Suprapubic skin (tissue), 3 donors: Measurements from ENCODE around the gene ANTXR1.

ENCODE experiments used
- POLR2A ChIP-seq, 2 donors: fragments of 450-650 bp; IDR thresholded peaks; one replicate each; pipeline ENCODE4 v1.6.1; 2017; ENCODE audit warnings: antibody characterized with exemption in 2 of 2, mild to moderate bottlenecking in 2 of 2, moderate library complexity in 2 of 2
- TF ChIP-seq, protein P1 (sequence below), 2 donors: fragments of 200-600 bp in 1 of 2; fragments of 450-650 bp in 1 of 2; sonication (generic) in 1 of 2; IDR thresholded peaks; one replicate each; pipeline ENCODE4 v1.5.1; 2016 to 2019; ENCODE audit warnings: antibody characterized with exemption in 2 of 2, mild to moderate bottlenecking in 1 of 2, moderate library complexity in 1 of 2

DNA sequence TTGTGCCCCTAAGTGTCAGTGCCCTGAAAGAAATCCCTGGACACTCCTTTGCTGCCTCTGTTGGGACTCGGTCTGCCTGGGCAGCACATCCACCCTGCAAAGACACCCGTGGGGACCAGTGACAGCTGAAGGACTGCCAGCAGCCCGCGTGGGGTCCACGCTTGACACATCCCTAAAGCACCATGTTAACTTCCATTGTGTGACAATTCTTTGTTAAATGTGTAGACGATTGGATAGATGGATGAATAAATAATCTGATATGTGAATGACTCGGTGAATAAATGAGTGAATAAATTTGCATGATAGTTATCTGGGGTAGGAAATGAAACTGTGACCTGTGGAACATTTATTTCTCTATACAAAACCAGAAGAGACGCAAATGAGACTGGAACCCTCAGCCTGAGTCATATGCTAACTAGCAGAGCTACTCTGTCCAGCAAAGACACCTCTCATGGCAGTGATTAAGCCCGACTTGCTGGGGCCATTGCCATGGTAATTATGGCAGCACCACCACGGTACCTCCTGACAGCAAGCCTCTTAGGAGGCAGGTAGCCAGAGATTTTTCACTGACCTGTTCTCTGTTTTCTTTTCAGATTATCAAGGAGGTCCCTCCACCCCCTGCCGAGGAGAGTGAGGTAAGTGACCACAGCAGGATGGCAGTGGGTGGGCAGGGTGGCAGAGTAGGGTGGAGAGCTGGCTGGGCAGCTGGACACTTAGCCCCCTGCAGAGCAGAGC, 156.8 kb downstream of the ANTXR1 start:
- TF ChIP-seq POLR2A (IDR thresholded peaks at IDR 0.05), result no peak
- TF ChIP-seq, protein P1, sequence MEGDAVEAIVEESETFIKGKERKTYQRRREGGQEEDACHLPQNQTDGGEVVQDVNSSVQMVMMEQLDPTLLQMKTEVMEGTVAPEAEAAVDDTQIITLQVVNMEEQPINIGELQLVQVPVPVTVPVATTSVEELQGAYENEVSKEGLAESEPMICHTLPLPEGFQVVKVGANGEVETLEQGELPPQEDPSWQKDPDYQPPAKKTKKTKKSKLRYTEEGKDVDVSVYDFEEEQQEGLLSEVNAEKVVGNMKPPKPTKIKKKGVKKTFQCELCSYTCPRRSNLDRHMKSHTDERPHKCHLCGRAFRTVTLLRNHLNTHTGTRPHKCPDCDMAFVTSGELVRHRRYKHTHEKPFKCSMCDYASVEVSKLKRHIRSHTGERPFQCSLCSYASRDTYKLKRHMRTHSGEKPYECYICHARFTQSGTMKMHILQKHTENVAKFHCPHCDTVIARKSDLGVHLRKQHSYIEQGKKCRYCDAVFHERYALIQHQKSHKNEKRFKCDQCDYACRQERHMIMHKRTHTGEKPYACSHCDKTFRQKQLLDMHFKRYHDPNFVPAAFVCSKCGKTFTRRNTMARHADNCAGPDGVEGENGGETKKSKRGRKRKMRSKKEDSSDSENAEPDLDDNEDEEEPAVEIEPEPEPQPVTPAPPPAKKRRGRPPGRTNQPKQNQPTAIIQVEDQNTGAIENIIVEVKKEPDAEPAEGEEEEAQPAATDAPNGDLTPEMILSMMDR (IDR thresholded peaks at IDR 0.05), result no peak
